Right lobe of liver (tissue), 6 donors: ENCODE data around the gene TMEM203. TPM values are rescaled to one million over a fixed set of nuclear protein-coding genes. Genes with fewer than 3 reads are reported as not detected.

Experiments used
- ATAC-seq, 4 donors: fragments of 200-7000 bp; cut with Tn5 transposase; one replicate each; pipeline ENCODE4 v1.9.1; 2020; ENCODE audit warnings: mild to moderate bottlenecking in 4 of 4, moderate library complexity in 4 of 4
- DNase-seq, 3 donors: peaks; one replicate each; pipeline ENCODE4 v3.0.0-alpha.2; 2020
- H3K27ac ChIP-seq, 3 donors: fragments of 200-600 bp; one replicate each; pipeline ENCODE4 v1.8.0; 2022
- H3K27me3 ChIP-seq, 2 donors: fragments of 200-600 bp; one replicate each; pipeline ENCODE4 v1.8.0; 2022
- H3K36me3 ChIP-seq, 4 donors: fragments of 200-600 bp; sonication (generic) in 1 of 4; one replicate each; pipeline versions ENCODE4 v1.5.1 to v1.8.0; 2017 to 2022; ENCODE audit warnings: control low read depth in 1 of 4
- H3K4me1 ChIP-seq, 4 donors: fragments of 200-600 bp; sonication (generic) in 1 of 4; one replicate each; pipeline versions ENCODE4 v1.5.1 to v1.8.0; 2017 to 2022; ENCODE audit warnings: control low read depth in 1 of 4
- H3K4me3 ChIP-seq, 3 donors: fragments of 200-600 bp; one replicate each; pipeline ENCODE4 v1.8.0; 2022
- H3K9me3 ChIP-seq, 4 donors: fragments of 200-600 bp; sonication (generic) in 1 of 4; one replicate each; pipeline versions ENCODE4 v1.5.1 to v1.8.0; 2017 to 2022; ENCODE audit warnings: control low read depth in 1 of 4
- POLR2A ChIP-seq: fragments of 450-650 bp; IDR thresholded peaks from one replicate; pipeline ENCODE4 v1.6.1; 2017; ENCODE audit warnings: antibody characterized with exemption, mild to moderate bottlenecking
- WGBS: methylation state at CpG from one replicate; pipeline ENCODE4 v1.1.6; 2018; ENCODE audit warnings: low coverage, low lambda C conversion rate; ENCODE audit not compliant: insufficient coverage; ENCODE audit errors: missing lambda C conversion rate; 5-methylcytosine and 5-hydroxymethylcytosine counted together
- intact Hi-C, 2 donors: fragments of 100-400 bp; cut with DNase I; formaldehyde crosslinking; loops; one replicate each; pipeline versions ENCODE4 v1.11.2 to v1.14.1; 2022
- total RNA-seq, 6 experiments: library from RNA; depleted of rRNA in 2 of 6; stranded (reverse); fragments of >200 nt in 2 of 6; fragmentation: NEBNext Ultra II Directional in 3 of 6; extraction: Animal tissue kit (Norgen Biotek cat#: 25700) in 3 of 6; gene quantifications; one replicate each; pipeline versions ENCODE4 v1.1.0 to v1.2.4, GENCODE V29; 2016 to 2023
- TF ChIP-seq, protein P1 (sequence below), 4 donors: fragments of 200-600 bp in 3 of 4; fragments of 450-650 bp in 1 of 4; IDR thresholded peaks; one replicate each; pipeline versions ENCODE4 v1.5.1 to v1.8.0; 2016 to 2022; ENCODE audit warnings: antibody characterized with exemption in 4 of 4, mild to moderate bottlenecking in 2 of 4
- donor health status: DM: no; HTN: yes; CAD: no.
- donor health status: DM: no; HTN: no; CAD: no.
- donor health status: DM: no; HTN: no; CAD: no.
- donor health status: DM: no; HTN: yes; CAD: no.
- donor health status: DM: no; HTN: yes; CAD: no.

Gene TMEM203
- total RNA-seq, 6 experiments from 2014 or later: 17.7 to 28.0 (median 23.9) TPM

DNA sequence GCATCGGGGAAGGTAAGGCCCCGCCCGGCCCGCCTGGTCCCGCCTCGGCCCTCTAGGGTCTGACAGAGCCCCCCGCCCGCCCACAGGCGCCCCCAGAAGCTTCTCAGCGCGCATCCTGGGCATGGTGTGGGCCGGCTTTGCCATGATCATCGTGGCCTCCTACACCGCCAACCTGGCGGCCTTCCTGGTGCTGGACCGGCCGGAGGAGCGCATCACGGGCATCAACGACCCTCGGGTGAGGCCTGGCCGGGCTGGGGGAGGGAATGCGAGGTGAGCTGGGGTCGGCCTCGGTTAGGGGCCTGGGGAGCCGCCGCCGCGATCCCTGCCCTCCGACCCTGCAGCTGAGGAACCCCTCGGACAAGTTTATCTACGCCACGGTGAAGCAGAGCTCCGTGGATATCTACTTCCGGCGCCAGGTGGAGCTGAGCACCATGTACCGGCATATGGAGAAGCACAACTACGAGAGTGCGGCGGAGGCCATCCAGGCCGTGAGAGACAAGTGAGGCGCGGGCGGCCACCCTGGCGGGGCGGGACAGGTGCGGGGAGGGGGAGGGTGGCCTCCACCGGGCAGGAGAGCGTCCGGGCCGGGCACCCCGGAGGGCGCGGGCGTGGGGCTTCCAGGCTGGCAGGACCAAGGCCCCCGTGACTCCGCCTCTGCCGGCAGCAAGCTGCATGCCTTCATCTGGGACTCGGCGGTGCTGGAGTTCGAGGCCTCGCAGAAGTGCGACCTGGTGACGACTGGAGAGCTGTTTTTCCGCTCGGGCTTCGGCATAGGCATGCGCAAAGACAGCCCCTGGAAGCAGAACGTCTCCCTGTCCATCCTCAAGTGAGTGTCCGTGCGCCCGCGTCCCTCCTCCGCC is 42.7 kb downstream of the TMEM203 start:
- Histone ChIP-seq H3K4me3 (peak overlapping the region in 1 of 3 donors; percentile 19), H3K27me3 (peaks cover 6 to 48% of the 10 kb centered on the region in 2 donors), H3K36me3 (no peaks in the 10 kb centered on the region), H3K4me1 (peaks cover 0 to 8% (median 0%) of the 10 kb centered on the region in 4 donors), H3K9me3 (no peaks in the 10 kb centered on the region), H3K27ac (no peak overlapping the region)
- ATAC-seq: peak; percentile 53 to 79 (median 74)
- no peak for TF ChIP-seq POLR2A
- TF ChIP-seq, protein P1, sequence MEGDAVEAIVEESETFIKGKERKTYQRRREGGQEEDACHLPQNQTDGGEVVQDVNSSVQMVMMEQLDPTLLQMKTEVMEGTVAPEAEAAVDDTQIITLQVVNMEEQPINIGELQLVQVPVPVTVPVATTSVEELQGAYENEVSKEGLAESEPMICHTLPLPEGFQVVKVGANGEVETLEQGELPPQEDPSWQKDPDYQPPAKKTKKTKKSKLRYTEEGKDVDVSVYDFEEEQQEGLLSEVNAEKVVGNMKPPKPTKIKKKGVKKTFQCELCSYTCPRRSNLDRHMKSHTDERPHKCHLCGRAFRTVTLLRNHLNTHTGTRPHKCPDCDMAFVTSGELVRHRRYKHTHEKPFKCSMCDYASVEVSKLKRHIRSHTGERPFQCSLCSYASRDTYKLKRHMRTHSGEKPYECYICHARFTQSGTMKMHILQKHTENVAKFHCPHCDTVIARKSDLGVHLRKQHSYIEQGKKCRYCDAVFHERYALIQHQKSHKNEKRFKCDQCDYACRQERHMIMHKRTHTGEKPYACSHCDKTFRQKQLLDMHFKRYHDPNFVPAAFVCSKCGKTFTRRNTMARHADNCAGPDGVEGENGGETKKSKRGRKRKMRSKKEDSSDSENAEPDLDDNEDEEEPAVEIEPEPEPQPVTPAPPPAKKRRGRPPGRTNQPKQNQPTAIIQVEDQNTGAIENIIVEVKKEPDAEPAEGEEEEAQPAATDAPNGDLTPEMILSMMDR (IDR thresholded peaks at IDR 0.05): peak in 3 of 4 donors; percentile 24 to 39 (median 35)
- peak in 1 of 3 donors; percentile 68 for DNase-seq
- intact Hi-C loops: loop anchor here in 1 of 2 donors (10.0 kb wide), 1 partner anchor 612 kb away; no protein-coding TSS in a partner anchor
- 0% methylated on average over 4 of the region's 74 CpGs for whole genome bisulfite sequencing

DNA sequence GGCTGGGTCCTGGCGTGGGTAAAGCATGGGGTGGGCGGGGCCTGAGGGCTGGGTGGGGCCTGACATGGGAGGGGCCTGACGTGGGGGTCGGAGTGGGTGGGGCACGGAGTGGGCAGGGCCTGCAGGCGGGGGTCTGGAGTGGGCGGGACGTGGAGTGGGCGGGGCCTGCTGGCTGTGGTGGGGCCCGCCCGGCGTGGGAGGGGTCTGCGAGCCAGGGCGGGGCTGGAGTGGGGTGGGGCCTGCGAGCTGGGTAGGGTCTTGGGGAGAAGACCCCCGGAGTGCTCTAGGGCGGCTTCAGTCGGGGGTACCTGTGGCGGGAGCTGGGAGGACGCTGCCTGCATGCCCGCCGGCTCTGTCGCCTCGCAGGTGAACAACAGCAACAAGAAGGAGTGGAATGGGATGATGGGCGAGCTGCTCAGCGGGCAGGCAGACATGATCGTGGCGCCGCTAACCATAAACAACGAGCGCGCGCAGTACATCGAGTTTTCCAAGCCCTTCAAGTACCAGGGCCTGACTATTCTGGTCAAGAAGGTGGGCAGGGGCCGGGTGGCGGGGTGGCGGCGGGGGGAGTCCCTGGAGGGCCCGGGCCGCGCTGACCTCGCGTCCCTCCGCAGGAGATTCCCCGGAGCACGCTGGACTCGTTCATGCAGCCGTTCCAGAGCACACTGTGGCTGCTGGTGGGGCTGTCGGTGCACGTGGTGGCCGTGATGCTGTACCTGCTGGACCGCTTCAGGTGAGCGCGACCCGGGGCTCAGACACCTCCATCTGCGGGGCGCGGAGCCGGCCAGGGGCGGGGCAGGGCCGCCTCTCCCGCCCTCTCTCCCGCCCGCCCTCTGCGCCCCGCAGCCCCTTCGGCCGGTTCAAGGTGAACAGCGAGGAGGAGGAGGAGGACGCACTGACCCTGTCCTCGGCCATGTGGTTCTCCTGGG is 43.6 kb downstream of the TMEM203 start:
- Histone ChIP-seq H3K27me3 (peaks cover 6 to 42% of the 10 kb centered on the region in 2 donors), H3K4me1 (peaks cover 0 to 6% (median 0%) of the 10 kb centered on the region in 4 donors), H3K27ac (no peak overlapping the region), H3K4me3 (no peak overlapping the region), H3K36me3 (no peaks in the 10 kb centered on the region), H3K9me3 (no peaks in the 10 kb centered on the region)
- no peak for TF ChIP-seq POLR2A
- TF ChIP-seq, protein P1 (IDR thresholded peaks at IDR 0.05): no peak
- ATAC-seq (no peak), DNase-seq (no peak)
- WGBS: 13% methylated on average over 12 of the region's 71 CpGs
- intact Hi-C loops: loop anchor here in 1 of 2 donors (10.0 kb wide), 1 partner anchor 613 kb away; no protein-coding TSS in a partner anchor

DNA sequence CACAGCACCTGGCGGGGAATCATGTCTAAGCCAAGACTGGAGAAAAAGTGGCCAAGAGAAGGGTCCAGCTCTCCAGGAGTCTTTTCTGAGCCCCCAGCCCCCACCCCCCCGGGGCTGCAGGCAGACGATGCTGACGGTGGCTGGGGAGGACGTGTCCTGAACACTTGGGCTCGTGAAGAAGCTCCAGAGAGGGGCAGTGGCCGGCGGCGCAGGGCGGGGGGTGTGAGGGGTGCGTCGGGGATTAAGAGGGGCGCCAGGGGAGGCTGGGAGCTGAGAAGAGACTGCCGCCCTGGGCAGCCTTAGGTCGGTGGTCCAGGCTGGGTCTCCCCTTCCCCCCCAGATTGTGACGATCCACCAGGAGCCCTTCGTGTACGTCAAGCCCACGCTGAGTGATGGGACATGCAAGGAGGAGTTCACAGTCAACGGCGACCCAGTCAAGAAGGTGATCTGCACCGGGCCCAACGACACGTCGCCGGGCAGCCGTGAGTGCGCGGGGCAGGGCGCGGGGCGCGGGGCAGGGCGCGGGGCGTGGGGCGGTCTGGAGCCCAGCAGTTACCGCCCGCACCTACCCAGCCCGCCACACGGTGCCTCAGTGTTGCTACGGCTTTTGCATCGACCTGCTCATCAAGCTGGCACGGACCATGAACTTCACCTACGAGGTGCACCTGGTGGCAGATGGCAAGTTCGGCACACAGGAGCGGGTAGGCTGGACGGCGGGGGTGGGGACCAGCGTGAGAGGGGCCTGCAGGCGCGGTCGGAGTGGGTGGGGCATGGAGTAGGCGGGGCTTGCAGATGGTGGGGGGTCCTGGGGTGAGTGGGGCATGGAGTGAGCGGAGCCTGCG is 44.5 kb downstream of the TMEM203 start:
- intact Hi-C loops: loop anchor here in 1 of 2 donors (10.0 kb wide), 1 partner anchor 614 kb away; no protein-coding TSS in a partner anchor
- no peak overlapping the region for H3K4me3 ChIP-seq
- no peaks in the 10 kb centered on the region for H3K9me3 ChIP-seq
- H3K27me3 ChIP-seq: peaks cover 6 to 41% of the 10 kb centered on the region in 2 donors
- 23% methylated on average over 13 of the region's 56 CpGs for WGBS
- ATAC-seq (no peak), DNase-seq (no peak)
- no peak overlapping the region for H3K27ac ChIP-seq
- peaks cover 0 to 6% (median 0%) of the 10 kb centered on the region in 4 donors for H3K4me1 ChIP-seq
- H3K36me3 ChIP-seq: no peaks in the 10 kb centered on the region
- TF ChIP-seq, protein P1 (IDR thresholded peaks at IDR 0.05): no peak
- TF ChIP-seq POLR2A: no peak

DNA sequence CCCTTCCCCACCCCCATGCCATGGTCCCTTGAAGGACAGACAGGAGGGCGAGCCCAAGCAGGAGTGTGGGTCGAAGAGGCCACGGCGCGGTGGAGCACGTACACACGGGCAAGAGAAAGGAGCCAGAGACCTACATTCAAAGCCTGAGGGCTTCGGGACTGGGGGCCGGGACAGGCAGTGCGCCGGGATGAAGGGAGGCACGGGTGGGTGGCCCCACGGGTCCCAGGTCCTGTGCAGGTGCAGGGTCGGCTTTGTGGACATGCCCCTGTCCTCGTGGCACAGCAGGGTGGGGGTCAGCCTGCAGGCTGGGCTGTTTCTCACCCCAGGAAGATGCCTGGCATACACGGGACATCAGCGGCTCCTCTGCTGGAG is 45.4 kb downstream of the TMEM203 start:
- 52% methylated on average over 12 of the region's 17 CpGs for WGBS
- intact Hi-C loops: loop anchor here in 1 of 2 donors (10.0 kb wide), 1 partner anchor 615 kb away; no protein-coding TSS in a partner anchor
- Histone ChIP-seq H3K27ac (no peak overlapping the region), H3K36me3 (no peaks in the 10 kb centered on the region), H3K27me3 (peaks cover 6 to 32% of the 10 kb centered on the region in 2 donors), H3K4me3 (no peak overlapping the region), H3K4me1 (peaks cover 0 to 6% (median 0%) of the 10 kb centered on the region in 4 donors), H3K9me3 (no peaks in the 10 kb centered on the region)
- no peak for DNase-seq
- no peak for ATAC-seq
- TF ChIP-seq, protein P1 (IDR thresholded peaks at IDR 0.05): no peak
- TF ChIP-seq POLR2A: no peak
